AG09319 (cell line): ENCODE results near the gene ONECUT1.

ENCODE experiments used
- DNase-seq: peaks from one replicate; pipeline ENCODE4 v3.0.0-alpha.2; 2010; ENCODE audit warnings: low read depth; ENCODE audit errors: extremely low read depth
- TF ChIP-seq, protein P1 (sequence below): IDR thresholded peaks from 2 replicates; pipeline ENCODE4 v1.5.1; 2011; ENCODE audit warnings: low read depth, mild to moderate bottlenecking, inconsistent platforms, low read length, moderate library complexity

Gene ONECUT1

DNA sequence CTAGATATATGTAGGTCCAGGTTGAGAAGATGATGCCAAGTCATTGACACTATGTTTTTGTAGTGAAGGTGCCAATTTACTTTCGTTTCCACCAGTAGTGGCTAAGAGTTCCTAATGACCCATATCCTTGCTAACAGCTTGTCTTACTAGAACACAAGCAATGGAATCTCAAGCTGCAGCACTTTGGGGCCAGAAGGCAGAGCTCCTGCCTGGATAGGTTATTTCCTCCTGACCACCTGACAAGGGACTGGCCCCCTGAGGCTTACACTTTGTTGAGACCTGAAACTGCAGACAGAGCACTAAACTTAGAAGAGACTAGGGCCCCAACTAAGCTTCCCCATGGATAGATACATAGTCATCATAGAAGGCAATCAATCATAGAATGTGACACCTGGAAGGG, 11.7 kb downstream of the ONECUT1 start:
- no peak for DNase-seq
- TF ChIP-seq, protein P1, sequence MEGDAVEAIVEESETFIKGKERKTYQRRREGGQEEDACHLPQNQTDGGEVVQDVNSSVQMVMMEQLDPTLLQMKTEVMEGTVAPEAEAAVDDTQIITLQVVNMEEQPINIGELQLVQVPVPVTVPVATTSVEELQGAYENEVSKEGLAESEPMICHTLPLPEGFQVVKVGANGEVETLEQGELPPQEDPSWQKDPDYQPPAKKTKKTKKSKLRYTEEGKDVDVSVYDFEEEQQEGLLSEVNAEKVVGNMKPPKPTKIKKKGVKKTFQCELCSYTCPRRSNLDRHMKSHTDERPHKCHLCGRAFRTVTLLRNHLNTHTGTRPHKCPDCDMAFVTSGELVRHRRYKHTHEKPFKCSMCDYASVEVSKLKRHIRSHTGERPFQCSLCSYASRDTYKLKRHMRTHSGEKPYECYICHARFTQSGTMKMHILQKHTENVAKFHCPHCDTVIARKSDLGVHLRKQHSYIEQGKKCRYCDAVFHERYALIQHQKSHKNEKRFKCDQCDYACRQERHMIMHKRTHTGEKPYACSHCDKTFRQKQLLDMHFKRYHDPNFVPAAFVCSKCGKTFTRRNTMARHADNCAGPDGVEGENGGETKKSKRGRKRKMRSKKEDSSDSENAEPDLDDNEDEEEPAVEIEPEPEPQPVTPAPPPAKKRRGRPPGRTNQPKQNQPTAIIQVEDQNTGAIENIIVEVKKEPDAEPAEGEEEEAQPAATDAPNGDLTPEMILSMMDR, result no peak

DNA sequence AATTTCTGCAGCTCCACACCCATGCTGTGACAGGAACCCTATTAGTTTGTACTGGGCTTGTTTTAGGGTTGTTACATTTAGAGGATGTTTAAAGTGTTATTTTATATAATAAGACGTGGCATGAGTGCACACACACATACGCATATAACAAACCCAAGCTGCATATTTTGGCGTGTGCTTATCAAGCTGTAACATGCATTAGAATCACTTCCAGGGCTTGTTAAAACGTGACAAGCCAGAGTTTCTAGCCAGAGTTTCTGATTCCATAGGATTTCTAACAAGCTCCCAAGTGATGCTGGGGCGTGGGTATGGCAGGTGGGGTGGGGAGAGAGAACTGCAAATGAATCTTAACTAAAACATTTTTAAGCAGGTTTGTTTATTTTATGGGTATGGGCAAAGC, 17.4 kb downstream of the ONECUT1 start:
- no peak for DNase-seq
- TF ChIP-seq, protein P1, result no peak

DNA sequence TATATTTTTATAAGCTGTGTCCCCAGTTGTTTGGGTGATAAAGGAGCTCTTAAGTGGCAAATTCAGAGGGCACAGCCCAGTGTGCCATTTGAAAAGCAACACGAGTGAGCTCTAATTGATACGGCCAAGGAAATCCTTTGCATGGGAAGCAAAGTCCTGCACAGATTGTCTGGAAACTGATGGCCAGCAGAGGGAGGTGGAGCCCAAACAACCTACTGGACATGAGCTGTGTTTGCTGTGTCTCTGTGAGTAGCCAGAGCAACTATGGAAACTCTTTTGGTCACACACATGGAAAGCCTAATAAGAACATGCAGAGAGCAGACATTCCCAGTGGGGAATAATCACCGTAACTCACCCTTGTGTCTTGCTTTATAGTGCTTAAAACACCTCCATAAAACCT, 24.4 kb downstream of the ONECUT1 start:
- no peak for DNase-seq
- TF ChIP-seq, protein P1, result peak; percentile 3

DNA sequence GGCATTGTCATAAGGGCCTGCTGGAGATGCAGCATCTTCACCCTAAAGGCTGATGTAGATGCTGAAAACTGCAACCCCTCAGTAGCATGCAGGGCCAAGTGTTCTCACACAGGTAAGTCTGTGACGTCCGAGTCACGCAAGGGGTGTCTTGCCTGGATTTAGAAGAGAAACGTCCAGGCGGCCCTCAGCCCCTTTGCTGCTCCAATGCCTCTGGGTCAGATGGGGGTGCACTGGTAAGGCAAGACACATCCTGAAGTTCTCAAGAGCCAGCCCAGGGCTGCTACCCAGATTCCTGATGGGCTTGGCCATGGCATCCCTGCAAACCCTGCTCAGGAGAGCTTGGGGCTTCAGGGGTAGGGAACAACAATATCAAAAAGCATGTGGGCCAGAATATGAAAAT, 25.4 kb downstream of the ONECUT1 start:
- TF ChIP-seq, protein P1, result no peak
- DNase-seq, result no peak

DNA sequence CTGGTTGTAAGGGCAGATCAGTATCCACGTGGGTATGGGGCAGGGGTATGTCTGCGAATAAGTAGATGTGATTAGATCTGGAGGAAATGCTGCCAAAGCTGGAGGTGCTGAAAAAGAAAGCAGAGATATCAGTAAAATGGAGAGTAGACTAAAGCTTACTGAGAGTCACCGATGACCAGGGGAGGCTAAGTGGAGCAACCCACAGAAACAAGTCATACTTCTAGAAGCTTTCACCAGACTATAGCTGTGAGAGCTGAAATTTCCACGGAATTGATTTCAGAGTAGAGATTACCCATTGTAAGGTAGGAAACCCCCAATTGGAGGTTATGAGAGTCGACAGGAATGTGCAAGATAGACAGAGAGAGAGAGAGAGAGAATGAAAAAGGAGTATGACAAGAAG, 27.5 kb downstream of the ONECUT1 start:
- no peak for DNase-seq

DNA sequence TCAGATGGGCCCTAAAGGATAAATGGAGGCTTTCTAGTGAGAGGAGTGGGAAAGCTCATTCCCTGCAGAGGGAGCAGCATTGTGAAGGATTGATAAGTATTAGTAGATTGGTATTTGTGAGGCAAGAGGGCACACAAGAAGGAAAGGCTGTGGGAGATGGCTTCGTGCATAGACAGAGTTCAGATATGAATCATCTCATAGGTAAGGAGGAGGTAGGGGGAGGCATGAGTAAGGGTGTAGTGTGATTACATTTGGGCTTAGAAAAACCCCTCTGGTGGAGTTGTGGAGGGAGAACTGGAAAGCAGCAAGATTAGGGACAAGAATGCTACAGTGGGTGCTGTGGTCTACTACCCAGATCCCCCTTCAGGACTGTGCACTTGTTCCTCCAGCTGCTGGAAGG, 29.6 kb downstream of the ONECUT1 start:
- TF ChIP-seq, protein P1, result no peak
- DNase-seq, result no peak

More for the DNA sequence above, 27.5 kb downstream of the ONECUT1 start:
- TF ChIP-seq, protein P1, result no peak

DNA sequence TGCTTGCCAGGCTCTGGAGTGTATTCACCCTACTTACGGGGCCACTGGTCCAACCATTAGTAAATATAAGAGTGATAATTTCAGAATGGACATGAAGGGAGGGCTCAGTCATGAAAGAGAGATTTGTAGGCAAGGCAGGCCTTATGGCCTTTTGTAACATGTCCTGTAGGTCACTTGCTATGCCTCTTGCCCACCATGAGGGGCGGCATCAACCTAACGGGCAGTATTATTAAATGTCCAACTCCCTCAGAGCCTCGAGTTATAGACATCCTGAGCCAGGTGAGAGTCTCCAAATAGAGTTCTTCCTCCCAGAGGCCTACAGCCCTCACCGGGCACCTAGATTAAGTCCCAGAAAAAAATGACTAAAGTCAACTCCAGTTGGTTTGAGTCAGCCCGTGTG, 30.2 kb downstream of the ONECUT1 start:
- TF ChIP-seq, protein P1, result no peak
- no peak for DNase-seq
